ENCODE measurements around the gene SYT8. TPM values are rescaled to one million over a fixed set of nuclear protein-coding genes. Genes with fewer than 3 reads are reported as not detected.

Gene SYT8
- total and polyA plus RNA-seq, 2 experiments from 2014 or later: not detected

DNA sequence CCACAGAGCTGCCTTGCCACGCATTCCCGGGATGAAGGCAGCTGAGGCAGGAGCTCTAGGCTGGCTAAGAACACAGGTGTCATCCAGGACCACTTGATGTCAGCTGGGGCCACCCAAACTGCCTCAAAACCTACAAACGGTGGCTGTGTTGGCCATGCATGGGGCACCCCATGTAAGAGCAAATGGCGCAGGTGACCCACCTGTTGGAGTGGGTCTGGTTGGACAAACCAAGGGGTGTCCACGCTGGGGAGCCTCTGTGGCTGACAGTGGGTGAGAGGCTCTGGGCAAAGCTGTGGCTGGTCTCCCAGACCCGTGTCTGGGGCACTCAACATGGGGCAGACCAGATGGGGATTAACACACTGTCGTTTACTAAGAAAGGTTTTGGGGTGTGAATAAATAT lies 19.0 kb upstream of the SYT8 start (continued):
- no peak for TF ChIP-seq ZNF114 (CRISPR knock-in tag; IDR thresholded peaks at IDR 0.05)
- no peak for TF ChIP-seq STAT1 (IDR thresholded peaks at IDR 0.05; ENCODE audit: unreplicated experiment)
- TF ChIP-seq CREB1 (CRISPR knock-in tag; IDR thresholded peaks at IDR 0.05; ENCODE audit: low read depth): no peak
- TF ChIP-seq NANOG (IDR thresholded peaks at IDR 0.05; ENCODE audit: borderline replicate concordance): no peak

DNA sequence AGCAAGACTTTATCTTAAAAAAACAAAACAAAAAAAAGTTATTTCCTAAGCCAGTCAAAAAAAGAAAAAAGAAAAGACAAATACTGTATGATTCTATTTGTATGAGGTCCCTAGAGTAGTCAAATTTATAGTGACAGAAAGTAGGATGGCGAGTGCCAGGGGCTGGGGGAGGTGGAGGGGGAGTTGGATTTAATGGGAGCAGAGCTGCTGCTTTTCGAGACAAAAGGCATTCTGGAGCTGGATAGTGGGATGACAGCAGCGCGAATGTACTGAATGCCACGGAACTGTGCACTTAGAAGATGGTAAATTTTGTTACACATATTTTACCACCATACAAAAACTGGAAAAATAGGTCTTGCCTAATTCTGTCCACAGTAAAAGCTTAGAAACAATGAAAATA lies 17.8 kb upstream of the SYT8 start:
- Histone ChIP-seq H3K9me2 (ENCODE audit: insufficient read depth) (no peaks in the 10 kb centered on the region), H3K4me1 (ENCODE audit: insufficient read depth) (no peaks in the 10 kb centered on the region), H3K4me2 (no peak overlapping the region), H3K4me3 (no peak overlapping the region), H3K27ac (ENCODE audit: low read depth) (no peak overlapping the region), H2AFZ (no peak overlapping the region), H3K79me2 (replicated peaks; ENCODE audit: insufficient read depth) (no peaks in the 10 kb centered on the region), H3K27me3 (ENCODE audit: insufficient read depth) (no peaks in the 10 kb centered on the region), H4K20me1 (replicated peaks; ENCODE audit: insufficient read depth) (no peaks in the 10 kb centered on the region), H3K36me3 (ENCODE audit: insufficient read depth) (no peaks in the 10 kb centered on the region), H3F3A (replicated peaks; ENCODE audit: low read depth) (no peaks in the 10 kb centered on the region)
- Mint-ChIP-seq H3K9me3 (peaks cover 10% of the 10 kb centered on the region), H3K27me3 (ENCODE audit: insufficient read depth, low read depth, poor library complexity) (peaks cover 5% of the 10 kb centered on the region), H3K4me1 (no peaks in the 10 kb centered on the region), H3K4me3 (no peak overlapping the region), H3K27ac (no peak overlapping the region), H3K36me3 (ENCODE audit: low read depth) (no peaks in the 10 kb centered on the region)
- DNase-seq (ENCODE audit: low spot score): no peak
- TF ChIP-seq NANOG (IDR thresholded peaks at IDR 0.05; ENCODE audit: borderline replicate concordance) (no peak), EZH2phosphoT487 (IDR thresholded peaks at IDR 0.05; ENCODE audit: unreplicated experiment) (no peak), POLR2AphosphoS5 (IDR thresholded peaks at IDR 0.05; ENCODE audit: low read depth) (no peak)
- TF ChIP-seq, protein P1, sequence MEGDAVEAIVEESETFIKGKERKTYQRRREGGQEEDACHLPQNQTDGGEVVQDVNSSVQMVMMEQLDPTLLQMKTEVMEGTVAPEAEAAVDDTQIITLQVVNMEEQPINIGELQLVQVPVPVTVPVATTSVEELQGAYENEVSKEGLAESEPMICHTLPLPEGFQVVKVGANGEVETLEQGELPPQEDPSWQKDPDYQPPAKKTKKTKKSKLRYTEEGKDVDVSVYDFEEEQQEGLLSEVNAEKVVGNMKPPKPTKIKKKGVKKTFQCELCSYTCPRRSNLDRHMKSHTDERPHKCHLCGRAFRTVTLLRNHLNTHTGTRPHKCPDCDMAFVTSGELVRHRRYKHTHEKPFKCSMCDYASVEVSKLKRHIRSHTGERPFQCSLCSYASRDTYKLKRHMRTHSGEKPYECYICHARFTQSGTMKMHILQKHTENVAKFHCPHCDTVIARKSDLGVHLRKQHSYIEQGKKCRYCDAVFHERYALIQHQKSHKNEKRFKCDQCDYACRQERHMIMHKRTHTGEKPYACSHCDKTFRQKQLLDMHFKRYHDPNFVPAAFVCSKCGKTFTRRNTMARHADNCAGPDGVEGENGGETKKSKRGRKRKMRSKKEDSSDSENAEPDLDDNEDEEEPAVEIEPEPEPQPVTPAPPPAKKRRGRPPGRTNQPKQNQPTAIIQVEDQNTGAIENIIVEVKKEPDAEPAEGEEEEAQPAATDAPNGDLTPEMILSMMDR (conservative IDR thresholded peaks at IDR 0.05; ENCODE audit: low read depth in 2 of 2): no peak
- no peak for ATAC-seq

DNA sequence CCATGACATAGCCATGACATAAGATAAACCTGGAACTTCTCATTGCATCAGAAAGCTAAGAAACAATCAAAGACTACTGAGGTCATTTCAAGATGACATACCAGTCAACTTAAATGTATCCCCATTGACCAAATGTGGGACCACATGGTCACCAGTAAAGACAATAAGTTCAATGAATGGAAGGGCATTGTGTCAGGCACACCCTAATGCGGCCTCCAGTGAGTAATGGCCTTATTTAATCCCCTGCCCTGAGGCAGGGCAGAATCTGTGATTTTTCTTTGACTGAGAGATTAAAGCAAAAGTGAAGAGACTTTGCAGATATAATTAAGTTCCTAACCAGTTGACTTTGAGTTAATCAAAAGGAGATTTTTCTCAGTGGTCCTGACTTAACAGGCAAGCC lies 17.3 kb upstream of the SYT8 start:
- no peak for ATAC-seq
- TF ChIP-seq NANOG (IDR thresholded peaks at IDR 0.05; ENCODE audit: borderline replicate concordance) (no peak), POLR2AphosphoS5 (IDR thresholded peaks at IDR 0.05; ENCODE audit: low read depth) (no peak), EZH2phosphoT487 (IDR thresholded peaks at IDR 0.05; ENCODE audit: unreplicated experiment) (no peak), EZH2 (IDR thresholded peaks at IDR 0.05; ENCODE audit: low read depth, unreplicated experiment) (no peak)
- TF ChIP-seq, protein P2, sequence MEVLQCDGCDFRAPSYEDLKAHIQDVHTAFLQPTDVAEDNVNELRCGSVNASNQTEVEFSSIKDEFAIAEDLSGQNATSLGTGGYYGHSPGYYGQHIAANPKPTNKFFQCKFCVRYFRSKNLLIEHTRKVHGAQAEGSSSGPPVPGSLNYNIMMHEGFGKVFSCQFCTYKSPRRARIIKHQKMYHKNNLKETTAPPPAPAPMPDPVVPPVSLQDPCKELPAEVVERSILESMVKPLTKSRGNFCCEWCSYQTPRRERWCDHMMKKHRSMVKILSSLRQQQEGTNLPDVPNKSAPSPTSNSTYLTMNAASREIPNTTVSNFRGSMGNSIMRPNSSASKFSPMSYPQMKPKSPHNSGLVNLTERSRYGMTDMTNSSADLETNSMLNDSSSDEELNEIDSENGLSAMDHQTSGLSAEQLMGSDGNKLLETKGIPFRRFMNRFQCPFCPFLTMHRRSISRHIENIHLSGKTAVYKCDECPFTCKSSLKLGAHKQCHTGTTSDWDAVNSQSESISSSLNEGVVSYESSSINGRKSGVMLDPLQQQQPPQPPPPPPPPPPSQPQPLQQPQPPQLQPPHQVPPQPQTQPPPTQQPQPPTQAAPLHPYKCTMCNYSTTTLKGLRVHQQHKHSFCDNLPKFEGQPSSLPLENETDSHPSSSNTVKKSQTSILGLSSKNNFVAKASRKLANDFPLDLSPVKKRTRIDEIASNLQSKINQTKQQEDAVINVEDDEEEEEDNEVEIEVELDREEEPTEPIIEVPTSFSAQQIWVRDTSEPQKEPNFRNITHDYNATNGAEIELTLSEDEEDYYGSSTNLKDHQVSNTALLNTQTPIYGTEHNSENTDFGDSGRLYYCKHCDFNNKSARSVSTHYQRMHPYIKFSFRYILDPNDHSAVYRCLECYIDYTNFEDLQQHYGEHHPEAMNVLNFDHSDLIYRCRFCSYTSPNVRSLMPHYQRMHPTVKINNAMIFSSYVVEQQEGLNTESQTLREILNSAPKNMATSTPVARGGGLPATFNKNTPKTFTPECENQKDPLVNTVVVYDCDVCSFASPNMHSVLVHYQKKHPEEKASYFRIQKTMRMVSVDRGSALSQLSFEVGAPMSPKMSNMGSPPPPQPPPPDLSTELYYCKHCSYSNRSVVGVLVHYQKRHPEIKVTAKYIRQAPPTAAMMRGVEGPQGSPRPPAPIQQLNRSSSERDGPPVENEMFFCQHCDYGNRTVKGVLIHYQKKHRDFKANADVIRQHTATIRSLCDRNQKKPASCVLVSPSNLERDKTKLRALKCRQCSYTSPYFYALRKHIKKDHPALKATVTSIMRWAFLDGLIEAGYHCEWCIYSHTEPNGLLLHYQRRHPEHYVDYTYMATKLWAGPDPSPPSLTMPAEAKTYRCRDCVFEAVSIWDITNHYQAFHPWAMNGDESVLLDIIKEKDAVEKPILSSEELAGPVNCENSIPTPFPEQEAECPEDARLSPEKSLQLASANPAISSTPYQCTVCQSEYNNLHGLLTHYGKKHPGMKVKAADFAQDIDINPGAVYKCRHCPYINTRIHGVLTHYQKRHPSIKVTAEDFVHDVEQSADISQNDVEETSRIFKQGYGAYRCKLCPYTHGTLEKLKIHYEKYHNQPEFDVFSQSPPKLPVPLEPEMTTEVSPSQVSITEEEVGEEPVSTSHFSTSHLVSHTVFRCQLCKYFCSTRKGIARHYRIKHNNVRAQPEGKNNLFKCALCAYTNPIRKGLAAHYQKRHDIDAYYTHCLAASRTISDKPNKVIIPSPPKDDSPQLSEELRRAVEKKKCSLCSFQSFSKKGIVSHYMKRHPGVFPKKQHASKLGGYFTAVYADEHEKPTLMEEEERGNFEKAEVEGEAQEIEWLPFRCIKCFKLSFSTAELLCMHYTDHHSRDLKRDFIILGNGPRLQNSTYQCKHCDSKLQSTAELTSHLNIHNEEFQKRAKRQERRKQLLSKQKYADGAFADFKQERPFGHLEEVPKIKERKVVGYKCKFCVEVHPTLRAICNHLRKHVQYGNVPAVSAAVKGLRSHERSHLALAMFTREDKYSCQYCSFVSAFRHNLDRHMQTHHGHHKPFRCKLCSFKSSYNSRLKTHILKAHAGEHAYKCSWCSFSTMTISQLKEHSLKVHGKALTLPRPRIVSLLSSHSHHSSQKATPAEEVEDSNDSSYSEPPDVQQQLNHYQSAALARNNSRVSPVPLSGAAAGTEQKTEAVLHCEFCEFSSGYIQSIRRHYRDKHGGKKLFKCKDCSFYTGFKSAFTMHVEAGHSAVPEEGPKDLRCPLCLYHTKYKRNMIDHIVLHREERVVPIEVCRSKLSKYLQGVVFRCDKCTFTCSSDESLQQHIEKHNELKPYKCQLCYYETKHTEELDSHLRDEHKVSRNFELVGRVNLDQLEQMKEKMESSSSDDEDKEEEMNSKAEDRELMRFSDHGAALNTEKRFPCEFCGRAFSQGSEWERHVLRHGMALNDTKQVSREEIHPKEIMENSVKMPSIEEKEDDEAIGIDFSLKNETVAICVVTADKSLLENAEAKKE (CRISPR knock-in tag; IDR thresholded peaks at IDR 0.05): no peak

More for the DNA sequence above, 17.3 kb upstream of the SYT8 start:
- H3K4me1 ChIP-seq (ENCODE audit: insufficient read depth): no peaks in the 10 kb centered on the region
- no peaks in the 10 kb centered on the region for H3K27me3 ChIP-seq (ENCODE audit: insufficient read depth)
- no peaks in the 10 kb centered on the region for H3K36me3 Mint-ChIP-seq (ENCODE audit: low read depth)
- no peak overlapping the region for H3K4me2 ChIP-seq
- no peaks in the 10 kb centered on the region for H3K9me2 ChIP-seq (ENCODE audit: insufficient read depth)
- H3K79me2 ChIP-seq (replicated peaks; ENCODE audit: insufficient read depth): no peaks in the 10 kb centered on the region
- no peak overlapping the region for H3K27ac ChIP-seq (ENCODE audit: low read depth)
- no peak overlapping the region for H3K4me3 ChIP-seq
- H3K4me1 Mint-ChIP-seq: no peaks in the 10 kb centered on the region
- no peaks in the 10 kb centered on the region for H4K20me1 ChIP-seq (replicated peaks; ENCODE audit: insufficient read depth)
- no peak overlapping the region for H2AFZ ChIP-seq
- H3F3A ChIP-seq (replicated peaks; ENCODE audit: low read depth): no peaks in the 10 kb centered on the region
- H3K36me3 ChIP-seq (ENCODE audit: insufficient read depth): no peaks in the 10 kb centered on the region
- no peak overlapping the region for H3K4me3 Mint-ChIP-seq
- H3K9me3 Mint-ChIP-seq: peaks cover 10% of the 10 kb centered on the region
- H3K27ac Mint-ChIP-seq: no peak overlapping the region
- DNase-seq (ENCODE audit: low spot score): no peak
- H3K27me3 Mint-ChIP-seq (ENCODE audit: insufficient read depth, low read depth, poor library complexity): peaks cover 5% of the 10 kb centered on the region

Measured in GM23338 (cell line).